ENCODE data around the gene OMP.

The OMP gene

DNA sequence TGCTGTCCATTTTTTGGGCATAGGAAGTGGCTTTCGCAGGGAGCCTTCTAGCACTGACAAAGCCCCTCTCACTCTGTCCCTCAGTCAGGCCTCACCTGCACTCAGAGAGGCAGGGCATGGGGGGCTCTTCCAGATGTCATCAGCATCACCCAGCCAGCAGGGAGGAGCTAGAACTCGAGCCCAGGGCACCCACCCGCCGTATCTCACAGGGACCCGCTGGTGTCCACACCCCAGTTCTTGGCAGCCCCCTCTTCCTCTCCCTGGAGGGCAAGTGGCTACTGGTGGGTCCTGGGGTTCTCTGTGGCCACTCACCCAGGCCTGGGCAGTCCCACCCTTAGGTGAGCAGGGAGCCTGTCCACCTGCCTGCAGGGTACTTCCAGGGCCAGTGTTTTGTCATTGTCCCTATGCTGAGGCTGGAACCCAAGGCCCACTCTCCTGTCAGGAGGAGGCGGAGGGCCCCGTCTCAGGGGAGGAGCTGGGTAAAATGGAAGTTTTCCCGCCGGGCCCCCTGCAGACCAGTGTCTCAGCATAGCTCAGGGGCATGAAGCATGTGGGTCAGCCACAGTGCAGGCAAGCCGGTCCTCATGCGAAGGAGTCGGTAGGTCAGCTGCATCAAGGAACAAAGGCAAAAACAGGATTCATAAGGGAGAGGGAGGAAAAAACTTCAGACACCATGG lies 47.2 kb downstream of the OMP start:
- no peak overlapping the region for H3K4me3 ChIP-seq (ENCODE audit: low read depth, low read length)
- no peak overlapping the region for H3K27ac ChIP-seq
- in situ Hi-C loops (cut with HindIII; ENCODE audit: low pct_ligation_motif_present, low sequenced_read_pairs) = no loop called here
- no peaks in the 10 kb centered on the region for H3K36me3 ChIP-seq (replicated peaks)
- DNase-seq = no peak
- TF ChIP-seq, protein P1, sequence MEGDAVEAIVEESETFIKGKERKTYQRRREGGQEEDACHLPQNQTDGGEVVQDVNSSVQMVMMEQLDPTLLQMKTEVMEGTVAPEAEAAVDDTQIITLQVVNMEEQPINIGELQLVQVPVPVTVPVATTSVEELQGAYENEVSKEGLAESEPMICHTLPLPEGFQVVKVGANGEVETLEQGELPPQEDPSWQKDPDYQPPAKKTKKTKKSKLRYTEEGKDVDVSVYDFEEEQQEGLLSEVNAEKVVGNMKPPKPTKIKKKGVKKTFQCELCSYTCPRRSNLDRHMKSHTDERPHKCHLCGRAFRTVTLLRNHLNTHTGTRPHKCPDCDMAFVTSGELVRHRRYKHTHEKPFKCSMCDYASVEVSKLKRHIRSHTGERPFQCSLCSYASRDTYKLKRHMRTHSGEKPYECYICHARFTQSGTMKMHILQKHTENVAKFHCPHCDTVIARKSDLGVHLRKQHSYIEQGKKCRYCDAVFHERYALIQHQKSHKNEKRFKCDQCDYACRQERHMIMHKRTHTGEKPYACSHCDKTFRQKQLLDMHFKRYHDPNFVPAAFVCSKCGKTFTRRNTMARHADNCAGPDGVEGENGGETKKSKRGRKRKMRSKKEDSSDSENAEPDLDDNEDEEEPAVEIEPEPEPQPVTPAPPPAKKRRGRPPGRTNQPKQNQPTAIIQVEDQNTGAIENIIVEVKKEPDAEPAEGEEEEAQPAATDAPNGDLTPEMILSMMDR (IDR thresholded peaks at IDR 0.05; ENCODE audit: low read depth, low read length, missing control alignments) = no peak
- peaks cover 4% of the 10 kb centered on the region for H3K27me3 ChIP-seq (replicated peaks)

GRCh38 chr11:77150836-77151235 lies 48.2 kb downstream of the OMP start:
- H3K4me3 ChIP-seq (ENCODE audit: low read depth, low read length) = no peak overlapping the region
- no peak overlapping the region for H3K27ac ChIP-seq
- peaks cover 4% of the 10 kb centered on the region for H3K27me3 ChIP-seq (replicated peaks)
- DNase-seq = no peak
- H3K36me3 ChIP-seq (replicated peaks) = no peaks in the 10 kb centered on the region
- TF ChIP-seq, protein P1 (IDR thresholded peaks at IDR 0.05; ENCODE audit: low read depth, low read length, missing control alignments) = no peak
- in situ Hi-C loops (cut with HindIII; ENCODE audit: low pct_ligation_motif_present, low sequenced_read_pairs) = no loop called here

- no peak overlapping the region for H3K4me3 ChIP-seq (ENCODE audit: low read depth, low read length)
- H3K36me3 ChIP-seq (replicated peaks) = no peaks in the 10 kb centered on the region
- H3K27ac ChIP-seq = no peak overlapping the region
- in situ Hi-C loops (cut with HindIII; ENCODE audit: low pct_ligation_motif_present, low sequenced_read_pairs) = no loop called here
- no peak for DNase-seq
- TF ChIP-seq, protein P1 (IDR thresholded peaks at IDR 0.05; ENCODE audit: low read depth, low read length, missing control alignments) = no peak
- peaks cover 4% of the 10 kb centered on the region for H3K27me3 ChIP-seq (replicated peaks)
These were observed 49.3 kb downstream of the OMP start for GRCh38 chr11:77151804-77152509.

GRCh38 chr11:77152846-77153245 lies 50.2 kb downstream of the OMP start:
- TF ChIP-seq, protein P1 (IDR thresholded peaks at IDR 0.05; ENCODE audit: low read depth, low read length, missing control alignments) = no peak
- Histone ChIP-seq H3K36me3 (replicated peaks) (no peaks in the 10 kb centered on the region), H3K27me3 (replicated peaks) (no peaks in the 10 kb centered on the region), H3K4me3 (ENCODE audit: low read depth, low read length) (no peak overlapping the region), H3K27ac (no peak overlapping the region)
- in situ Hi-C loops (cut with HindIII; ENCODE audit: low pct_ligation_motif_present, low sequenced_read_pairs) = no loop called here
- DNase-seq = no peak
